ENCODE results near the gene GET3.
"Not testable (repeated sequence)": the region's sequence is repeated elsewhere in the genome, so short reads cannot be mapped to it uniquely, and the experiment has no call there.

GRCh38 chr19:12712077-12712476 is 25.2 kb upstream of the GET3 start:
- TF ChIP-seq, protein P1, sequence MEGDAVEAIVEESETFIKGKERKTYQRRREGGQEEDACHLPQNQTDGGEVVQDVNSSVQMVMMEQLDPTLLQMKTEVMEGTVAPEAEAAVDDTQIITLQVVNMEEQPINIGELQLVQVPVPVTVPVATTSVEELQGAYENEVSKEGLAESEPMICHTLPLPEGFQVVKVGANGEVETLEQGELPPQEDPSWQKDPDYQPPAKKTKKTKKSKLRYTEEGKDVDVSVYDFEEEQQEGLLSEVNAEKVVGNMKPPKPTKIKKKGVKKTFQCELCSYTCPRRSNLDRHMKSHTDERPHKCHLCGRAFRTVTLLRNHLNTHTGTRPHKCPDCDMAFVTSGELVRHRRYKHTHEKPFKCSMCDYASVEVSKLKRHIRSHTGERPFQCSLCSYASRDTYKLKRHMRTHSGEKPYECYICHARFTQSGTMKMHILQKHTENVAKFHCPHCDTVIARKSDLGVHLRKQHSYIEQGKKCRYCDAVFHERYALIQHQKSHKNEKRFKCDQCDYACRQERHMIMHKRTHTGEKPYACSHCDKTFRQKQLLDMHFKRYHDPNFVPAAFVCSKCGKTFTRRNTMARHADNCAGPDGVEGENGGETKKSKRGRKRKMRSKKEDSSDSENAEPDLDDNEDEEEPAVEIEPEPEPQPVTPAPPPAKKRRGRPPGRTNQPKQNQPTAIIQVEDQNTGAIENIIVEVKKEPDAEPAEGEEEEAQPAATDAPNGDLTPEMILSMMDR (IDR thresholded peaks at IDR 0.05; ENCODE audit: low read depth, low read length, poor library complexity, severe bottlenecking), result not testable (repeated sequence)
- TF ChIP-seq EZH2phosphoT487 (IDR thresholded peaks at IDR 0.05; ENCODE audit: borderline replicate concordance, low read length), result not testable (repeated sequence)

Data from DOHH2 (cell line).